GM18505 (cell line): Measurements from ENCODE around the gene ACP1.

Source experiments
- ATAC-seq: cut with Tn5 transposase; IDR thresholded peaks from one replicate; pipeline ENCODE4 v1.9.1; 2021; ENCODE audit not compliant: unreplicated experiment
- POLR2A ChIP-seq: IDR thresholded peaks from 4 replicates; pipeline ENCODE4 v1.6.1; 2011; ENCODE audit warnings: borderline replicate concordance; ENCODE audit not compliant: insufficient read depth, insufficient read length; ENCODE audit errors: extremely low read depth

ACP1 gene

GRCh38 chr2:238869-239268 lies 25.9 kb upstream of the ACP1 start:
- TF ChIP-seq POLR2A = no peak
- no peak for ATAC-seq

- TF ChIP-seq POLR2A = no peak
- ATAC-seq = no peak
Observed at GRCh38 chr2:244547-244946, 20.2 kb upstream of the ACP1 start.

- TF ChIP-seq POLR2A = no peak
- ATAC-seq = no peak
Observed at GRCh38 chr2:246489-247144, 18.1 kb upstream of the ACP1 start.

GRCh38 chr2:248724-249123 lies 16.0 kb upstream of the ACP1 start:
- no peak for TF ChIP-seq POLR2A
- ATAC-seq = no peak

- no peak for ATAC-seq
- no peak for TF ChIP-seq POLR2A
Observed at GRCh38 chr2:249538-250042, 15.2 kb upstream of the ACP1 start.

- ATAC-seq = no peak
- no peak for TF ChIP-seq POLR2A
Observed at GRCh38 chr2:252001-252602, 12.6 kb upstream of the ACP1 start.

- no peak for TF ChIP-seq POLR2A
- no peak for ATAC-seq
Observed at GRCh38 chr2:253202-253638, 11.5 kb upstream of the ACP1 start.

- TF ChIP-seq POLR2A = no peak
- no peak for ATAC-seq
Observed at GRCh38 chr2:254241-254640, 10.5 kb upstream of the ACP1 start.

- no peak for TF ChIP-seq POLR2A
- no peak for ATAC-seq
Observed at GRCh38 chr2:255195-255594, 9.6 kb upstream of the ACP1 start.

GRCh38 chr2:256094-256493 lies 8.7 kb upstream of the ACP1 start:
- TF ChIP-seq POLR2A = no peak
- no peak for ATAC-seq

GRCh38 chr2:257429-257828 lies 7.3 kb upstream of the ACP1 start:
- ATAC-seq = no peak
- no peak for TF ChIP-seq POLR2A

- TF ChIP-seq POLR2A = no peak
Observed at GRCh38 chr2:257842-258241, 6.9 kb upstream of the ACP1 start.

GRCh38 chr2:258933-259332 lies 5.8 kb upstream of the ACP1 start:
- no peak for ATAC-seq
- TF ChIP-seq POLR2A = no peak

More at GRCh38 chr2:257842-258241, 6.9 kb upstream of the ACP1 start:
- ATAC-seq = no peak

GRCh38 chr2:259789-260331 lies 4.9 kb upstream of the ACP1 start:
- ATAC-seq = no peak
- TF ChIP-seq POLR2A = no peak
